ENCODE data around the gene NT5DC3.

- TF ChIP-seq CTCF (IDR thresholded peaks at IDR 0.05; ENCODE audit: poor library complexity) (no peak), EZH2phosphoT487 (IDR thresholded peaks at IDR 0.05; ENCODE audit: low read depth, severe bottlenecking, unreplicated experiment) (no peak)
Observed at GRCh38 chr12:103813949-103814348, 27.1 kb downstream of the NT5DC3 start.

All from hepatocyte (in vitro differentiated cells).